Stomach (tissue), 9 donors: ENCODE results near the gene RALGAPA2. TPM values are rescaled to one million over a fixed set of nuclear protein-coding genes. Genes with fewer than 3 reads are reported as not detected.
A peak's percentile ranks its signal among the peaks of the same experiment; 100 is the strongest.

Experiments used
- DNase-seq, 2 donors: peaks; one replicate each; pipeline versions ENCODE4 v3.0.0 to v3.0.0-alpha.2; 2013 to 2019
- H3K27ac ChIP-seq, 5 donors: fragments of 200-600 bp in 4 of 5; sonication (generic) in 4 of 5; one replicate each; pipeline ENCODE4 v1.5.1; 2013 to 2019; ENCODE audit warnings: mild to moderate bottlenecking in 1 of 5, moderate library complexity in 1 of 5
- H3K27me3 ChIP-seq, 3 donors: fragments of 200-600 bp; sonication (generic); one replicate each; pipeline ENCODE4 v1.5.1; 2017 to 2019; ENCODE audit warnings: mixed run types in 1 of 3
- H3K36me3 ChIP-seq, 4 donors: fragments of 200-600 bp; sonication (generic); 1 replicate in 3 of 4; 2 replicates in 1 of 4; pipeline ENCODE4 v1.5.1; 2016 to 2019
- H3K4me1 ChIP-seq, 4 donors: fragments of 200-600 bp; sonication (generic); one replicate each; pipeline ENCODE4 v1.5.1; 2016 to 2019
- H3K4me3 ChIP-seq, 4 donors: fragments of 200-600 bp; sonication (generic) in 3 of 4; one replicate each; pipeline ENCODE4 v1.5.1; 2016 to 2019; ENCODE audit warnings: mild to moderate bottlenecking in 1 of 4
- H3K9me3 ChIP-seq, 4 donors: fragments of 200-600 bp; sonication (generic); one replicate each; pipeline ENCODE4 v1.5.1; 2016 to 2019
- EP300 ChIP-seq: sonication (generic); formaldehyde crosslinking; IDR thresholded peaks from one replicate; pipeline ENCODE4 v1.6.1; 2017; ENCODE audit warnings: antibody characterized with exemption
- POLR2A ChIP-seq, 4 donors: fragments of 450-650 bp; IDR thresholded peaks; one replicate each; pipeline ENCODE4 v1.6.1; 2016; ENCODE audit warnings: antibody characterized with exemption in 4 of 4, control low read depth in 2 of 4, mild to moderate bottlenecking in 1 of 4, moderate library complexity in 1 of 4
- POLR2AphosphoS5 ChIP-seq, 3 donors: sonication (generic); formaldehyde crosslinking; IDR thresholded peaks; one replicate each; pipeline ENCODE4 v1.6.1; 2016; ENCODE audit warnings: antibody characterized with exemption in 3 of 3
- WGBS, 5 donors: extraction: QIAGEN DNeasy Blood & Tissue Kit in 3 of 5; methylation state at CpG; one replicate each; pipeline versions ENCODE4 v1.1.5 to v1.1.7; 2013 to 2018; 5-methylcytosine and 5-hydroxymethylcytosine counted together
- intact Hi-C: fragments of 100-400 bp; cut with DNase I; formaldehyde crosslinking; loops from one replicate; pipeline ENCODE4 v1.15.1; 2023; ENCODE audit warnings: low total_unique reads
- polyA plus RNA-seq, 3 donors: library from polyadenylated mRNA; stranded (reverse); fragments of 200-250 nt; gene quantifications; one replicate each; pipeline ENCODE4 v1.2.3, GENCODE V29; 2013
- total RNA-seq, 5 donors: library from RNA; depleted of rRNA; stranded (reverse); fragments of >200 nt; gene quantifications; one replicate each; pipeline versions ENCODE4 v1.1.0 to v1.2.3, GENCODE V29; 2014 to 2016
- TF ChIP-seq, protein P1 (sequence below), 7 experiments: fragments of 450-650 bp in 4 of 7; fragments of 200-600 bp in 3 of 7; sonication (generic) in 3 of 7; IDR thresholded peaks; one replicate each; pipeline ENCODE4 v1.5.1; 2016 to 2019; ENCODE audit warnings: antibody characterized with exemption in 7 of 7, control low read depth in 2 of 7, mild to moderate bottlenecking in 1 of 7
- donor health status: healthy with polysubstance abuse.
- donor health status: Bipolar disorder and iron deficiency.
- donor health status: healthy.

Gene RALGAPA2
- total and polyA plus RNA-seq, 8 donors: 4.3 to 159 (median 48.7) TPM

DNA sequence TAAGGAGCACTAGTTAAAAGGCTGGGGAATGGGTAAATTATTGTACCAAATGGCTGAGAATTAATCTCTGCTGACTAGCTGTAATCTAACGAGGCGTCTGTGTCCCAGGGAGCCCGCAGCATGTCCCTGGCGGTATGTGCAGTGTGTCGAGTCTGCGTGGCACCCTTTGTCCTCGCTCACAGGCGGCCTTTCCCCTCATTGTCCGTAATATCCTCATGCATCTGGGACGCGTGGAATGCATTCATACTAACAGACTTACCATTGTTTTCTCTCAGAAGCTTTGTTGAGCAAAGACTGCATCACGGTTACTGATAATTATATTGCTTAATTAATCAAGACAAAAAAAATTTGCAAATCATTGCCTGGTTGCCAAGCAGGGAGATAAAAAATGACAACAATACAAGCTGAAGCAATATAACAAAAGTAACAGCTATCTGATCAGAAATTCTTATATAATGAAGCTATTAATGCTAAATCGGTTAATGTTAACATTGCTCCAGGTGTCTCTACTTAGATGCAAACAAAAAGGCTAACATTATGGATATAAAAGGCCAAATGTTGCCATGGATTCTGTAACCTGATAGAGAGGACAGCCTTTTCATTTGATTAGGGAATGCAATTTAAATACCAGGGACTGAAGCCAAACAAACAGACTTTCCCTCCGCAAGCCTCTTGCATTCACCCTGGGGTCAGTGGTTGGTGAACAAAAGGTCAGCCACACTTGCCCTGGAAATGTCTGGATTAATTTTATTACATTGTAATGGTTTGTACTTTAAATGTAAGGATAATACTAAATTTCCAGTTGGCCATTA, 219.7 kb downstream of the RALGAPA2 start:
- no peak overlapping the region for H3K4me3 ChIP-seq
- H3K4me1 ChIP-seq: peaks cover 0 to 22% (median 9%) of the 10 kb centered on the region in 4 donors
- DNase-seq: peak; percentile 42 to 82
- 32 to 61% (median 36%) methylated on average over 14 of the region's 14 CpGs for WGBS, 5 donors
- intact Hi-C loops: no loop called here
- TF ChIP-seq POLR2A (IDR thresholded peaks at IDR 0.05) (no peak), POLR2AphosphoS5 (IDR thresholded peaks at IDR 0.05) (no peak), EP300 (no peak)
- TF ChIP-seq, protein P1, sequence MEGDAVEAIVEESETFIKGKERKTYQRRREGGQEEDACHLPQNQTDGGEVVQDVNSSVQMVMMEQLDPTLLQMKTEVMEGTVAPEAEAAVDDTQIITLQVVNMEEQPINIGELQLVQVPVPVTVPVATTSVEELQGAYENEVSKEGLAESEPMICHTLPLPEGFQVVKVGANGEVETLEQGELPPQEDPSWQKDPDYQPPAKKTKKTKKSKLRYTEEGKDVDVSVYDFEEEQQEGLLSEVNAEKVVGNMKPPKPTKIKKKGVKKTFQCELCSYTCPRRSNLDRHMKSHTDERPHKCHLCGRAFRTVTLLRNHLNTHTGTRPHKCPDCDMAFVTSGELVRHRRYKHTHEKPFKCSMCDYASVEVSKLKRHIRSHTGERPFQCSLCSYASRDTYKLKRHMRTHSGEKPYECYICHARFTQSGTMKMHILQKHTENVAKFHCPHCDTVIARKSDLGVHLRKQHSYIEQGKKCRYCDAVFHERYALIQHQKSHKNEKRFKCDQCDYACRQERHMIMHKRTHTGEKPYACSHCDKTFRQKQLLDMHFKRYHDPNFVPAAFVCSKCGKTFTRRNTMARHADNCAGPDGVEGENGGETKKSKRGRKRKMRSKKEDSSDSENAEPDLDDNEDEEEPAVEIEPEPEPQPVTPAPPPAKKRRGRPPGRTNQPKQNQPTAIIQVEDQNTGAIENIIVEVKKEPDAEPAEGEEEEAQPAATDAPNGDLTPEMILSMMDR (IDR thresholded peaks at IDR 0.05): no peak
- H3K36me3 ChIP-seq: peaks cover 11 to 81% (median 70%) of the 10 kb centered on the region in 4 donors
- no peaks in the 10 kb centered on the region for H3K9me3 ChIP-seq
- peak overlapping the region in 4 of 5 donors; percentile 27 to 57 (median 40) for H3K27ac ChIP-seq
- H3K27me3 ChIP-seq: no peaks in the 10 kb centered on the region

GRCh38 chr20:20491784-20492264, 220.6 kb downstream of the RALGAPA2 start:
- TF ChIP-seq, protein P1 (IDR thresholded peaks at IDR 0.05): no peak
- no peak for TF ChIP-seq POLR2AphosphoS5 (IDR thresholded peaks at IDR 0.05)
- no peak for TF ChIP-seq POLR2A (IDR thresholded peaks at IDR 0.05)
- TF ChIP-seq EP300: no peak
- intact Hi-C loops: no loop called here
- Histone ChIP-seq H3K9me3 (no peaks in the 10 kb centered on the region), H3K4me1 (peaks cover 0 to 22% (median 9%) of the 10 kb centered on the region in 4 donors), H3K27me3 (no peaks in the 10 kb centered on the region), H3K36me3 (peaks cover 11 to 81% (median 66%) of the 10 kb centered on the region in 4 donors), H3K4me3 (no peak overlapping the region), H3K27ac (peak overlapping the region in 3 of 5 donors; percentile 27 to 41 (median 38))
- WGBS, 5 donors: 92 to 95% (median 95%) methylated on average over 5 of the region's 5 CpGs
- no peak for DNase-seq

DNA sequence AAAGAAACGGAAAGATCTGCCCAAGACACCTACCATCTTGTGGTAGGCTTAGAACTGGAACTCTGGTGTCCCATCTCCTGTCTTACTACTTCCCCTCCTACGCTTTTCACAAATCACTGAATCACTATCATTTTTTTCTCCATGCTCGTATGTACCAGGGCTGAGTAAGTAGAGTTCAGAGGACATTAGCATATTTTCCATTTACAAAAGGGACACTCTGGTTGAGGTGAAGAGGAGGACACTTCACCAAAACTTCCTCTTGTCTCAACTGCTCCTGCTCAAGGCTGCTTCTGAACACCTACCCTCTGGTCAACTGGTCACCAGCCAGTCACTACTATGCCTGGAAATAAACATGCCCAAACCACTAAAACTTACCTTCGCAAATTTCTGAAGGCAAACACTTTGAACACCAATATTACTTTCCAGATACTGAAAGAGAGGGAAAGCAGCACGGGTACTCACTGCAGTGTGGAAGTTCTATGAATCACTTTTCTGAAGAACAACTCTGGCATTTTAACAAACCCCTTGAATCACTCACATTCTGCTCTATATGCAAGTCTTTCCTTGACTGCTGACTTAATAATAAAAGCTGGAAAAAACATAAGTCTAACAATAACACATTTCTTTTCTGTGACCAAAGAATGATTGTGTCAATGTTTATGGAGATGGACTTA, 221.2 kb downstream of the RALGAPA2 start:
- no peak for TF ChIP-seq POLR2AphosphoS5 (IDR thresholded peaks at IDR 0.05)
- no peak for TF ChIP-seq POLR2A (IDR thresholded peaks at IDR 0.05)
- TF ChIP-seq, protein P1 (IDR thresholded peaks at IDR 0.05): no peak
- no peak for TF ChIP-seq EP300
- no peaks in the 10 kb centered on the region for H3K27me3 ChIP-seq
- DNase-seq: no peak
- H3K36me3 ChIP-seq: peaks cover 11 to 81% (median 64%) of the 10 kb centered on the region in 4 donors
- 82 to 93% (median 84%) methylated on average over 5 of the region's 5 CpGs for WGBS, 5 donors
- no peaks in the 10 kb centered on the region for H3K9me3 ChIP-seq
- no peak overlapping the region for H3K27ac ChIP-seq
- peaks cover 0 to 22% (median 9%) of the 10 kb centered on the region in 4 donors for H3K4me1 ChIP-seq
- intact Hi-C loops: no loop called here
- no peak overlapping the region for H3K4me3 ChIP-seq

- no peak for DNase-seq
Measured at GRCh38 chr20:20490673-20491072, 221.8 kb downstream of the RALGAPA2 start.

More at GRCh38 chr20:20490673-20491072, 221.8 kb downstream of the RALGAPA2 start:
- no peak for TF ChIP-seq EP300
- TF ChIP-seq POLR2A (IDR thresholded peaks at IDR 0.05): no peak
- no peak for TF ChIP-seq POLR2AphosphoS5 (IDR thresholded peaks at IDR 0.05)
- TF ChIP-seq, protein P1 (IDR thresholded peaks at IDR 0.05): no peak
- intact Hi-C loops: no loop called here
- no peaks in the 10 kb centered on the region for H3K9me3 ChIP-seq
- peaks cover 0 to 22% (median 9%) of the 10 kb centered on the region in 4 donors for H3K4me1 ChIP-seq
- H3K27me3 ChIP-seq: no peaks in the 10 kb centered on the region
- peaks cover 11 to 75% (median 58%) of the 10 kb centered on the region in 4 donors for H3K36me3 ChIP-seq
- WGBS, 5 donors: 95 to 100% (median 97%) methylated on average over 3 of the region's 3 CpGs
- H3K4me3 ChIP-seq: no peak overlapping the region
- no peak overlapping the region for H3K27ac ChIP-seq
